GM12878 (cell line): ENCODE results near the gene MYLK4. TPM values are rescaled to one million over a fixed set of nuclear protein-coding genes. Genes with fewer than 3 reads are reported as not detected.

Source experiments
- ATAC-seq: fragments of 200-7000 bp; cut with Tn5 transposase; 3 replicates; pipeline ENCODE4 v1.9.1; 2020; ENCODE audit warnings: mild to moderate bottlenecking, moderate library complexity
- BruUV-seq: library from RNA; stranded (reverse); fragments of 400-500 nt; replicated peaks from 2 replicates; lab custom pipeline; 2021; lab: Mats Ljungman, UMichigan
- CTCF ChIA-PET: fragments of 300-600 bp; sonication (Branson Sonifier 250); formaldehyde crosslinking; extraction: SDS; loops from one replicate; lab custom pipeline; 2021; ENCODE audit warnings: inconsistent platforms; lab: Yijun Ruan, JAX
- POLR2A ChIA-PET: fragments of 350-600 bp; formaldehyde crosslinking; extraction: SDS; loops from one replicate; lab custom pipeline; 2021; ENCODE audit warnings: inconsistent platforms; lab: Charles Lee
- RAD21 ChIA-PET: fragments of 300-600 bp; sonication (Branson Sonifier 250); formaldehyde crosslinking; loops from one replicate; lab custom pipeline; 2023; ENCODE audit warnings: antibody characterized with exemption; ENCODE audit not compliant: unreplicated experiment; lab: Charles Lee
- SMC1A ChIA-PET: fragments of 300-600 bp; sonication (Branson Sonifier 250); formaldehyde crosslinking; loops from one replicate; lab custom pipeline; 2023; ENCODE audit not compliant: unreplicated experiment, uncharacterized antibody; lab: Charles Lee
- DNase-seq: peaks from one replicate; pipeline ENCODE4 v3.0.0-alpha.2; 2011; ENCODE audit warnings: low read depth, low spot score
- FAIRE-seq: peaks from 3 replicates; lab custom pipeline; 2011; peaks lifted over from hg19 to GRCh38; lab: Jason Lieb, UNC
- H2AFZ ChIP-seq: 2 replicates; pipeline ENCODE4 v1.6.0; 2011; ENCODE audit warnings: low read depth, low read length, control low read depth; ENCODE audit not compliant: control insufficient read depth
- H3K27ac ChIP-seq: 2 replicates; pipeline ENCODE4 v1.5.1; 2011; ENCODE audit warnings: control low read depth; ENCODE audit not compliant: control insufficient read depth, insufficient read depth
- H3K27me3 ChIP-seq, 2 experiments: replicated peaks in 1 of 2; 2 replicates each; pipeline versions ENCODE4 v1.6.0 to v1.6.1; 2011; ENCODE audit warnings: low read length in 1 of 2; ENCODE audit not compliant: control insufficient read depth in 2 of 2, insufficient read depth in 2 of 2
- H3K36me3 ChIP-seq, 2 experiments: 2 replicates each; pipeline ENCODE4 v1.5.1; 2011; ENCODE audit warnings: low read length in 1 of 2; ENCODE audit not compliant: control insufficient read depth in 2 of 2, insufficient read depth in 2 of 2
- H3K4me1 ChIP-seq: 2 replicates; pipeline ENCODE4 v1.6.1; 2011; ENCODE audit warnings: mild to moderate bottlenecking, low read length, moderate library complexity, mixed read lengths; ENCODE audit not compliant: control insufficient read depth, insufficient read depth
- H3K4me2 ChIP-seq: 2 replicates; pipeline ENCODE4 v1.6.0; 2011; ENCODE audit warnings: control low read depth; ENCODE audit not compliant: control insufficient read depth, insufficient read depth
- H3K4me3 ChIP-seq: fragments of 200-600 bp; sonication (generic); 2 replicates; pipeline ENCODE4 v1.5.1; 2016
- H3K79me2 ChIP-seq: 2 replicates; pipeline ENCODE4 v1.6.0; 2011; ENCODE audit warnings: low read length; ENCODE audit not compliant: control insufficient read depth, insufficient read depth
- H3K9ac ChIP-seq: 2 replicates; pipeline ENCODE4 v1.8.0; 2011; ENCODE audit warnings: low read length, control low read depth, mixed read lengths; ENCODE audit not compliant: control insufficient read depth, insufficient read depth
- H3K9me3 ChIP-seq: replicated peaks from 3 replicates; pipeline ENCODE4 v1.5.1; 2011; ENCODE audit warnings: mild to moderate bottlenecking, low read length; ENCODE audit not compliant: control insufficient read depth, insufficient read depth
- H4K20me1 ChIP-seq: 2 replicates; pipeline ENCODE4 v1.6.0; 2011; ENCODE audit not compliant: control insufficient read depth, insufficient read depth
- MXI1 ChIP-seq: fragments of 150-350 bp; IDR thresholded peaks from 2 replicates; pipeline ENCODE4 v1.6.1; 2011; ENCODE audit warnings: low read depth, mild to moderate bottlenecking, inconsistent platforms, low read length, improper control_type of control experiment
- ZBED1 ChIP-seq: IDR thresholded peaks from 2 replicates; pipeline ENCODE4 v1.6.1; 2016; ENCODE audit warnings: borderline replicate concordance
- ZBTB33 ChIP-seq: fragments of 450-650 bp; IDR thresholded peaks from 2 replicates; pipeline ENCODE4 v1.6.1; 2017; ENCODE audit warnings: mild to moderate bottlenecking
- WGBS: methylation state at CpG from one replicate; pipeline ENCODE4 v1.1.6; 2016; ENCODE audit warnings: low lambda C conversion rate; ENCODE audit not compliant: insufficient replicate concordance, insufficient coverage; ENCODE audit errors: missing lambda C conversion rate; 5-methylcytosine and 5-hydroxymethylcytosine counted together
- in situ Hi-C: fragments of 300-500 bp; cut with MboI; formaldehyde crosslinking; loops from 9 replicates; pipeline ENCODE4 v1.14.3; 2018; ENCODE audit warnings: mixed read lengths
- intact Hi-C: fragments of 100-400 bp; cut with micrococcal nuclease; formaldehyde crosslinking; loops from one replicate; pipeline ENCODE4 v1.14.2; 2022; ENCODE audit not compliant: unreplicated experiment
- polyA plus RNA-seq, 11 experiments: library from polyadenylated mRNA; depleted of rRNA in 4 of 11; unstranded in 6 of 11; stranded (reverse) in 5 of 11; fragments of >200 nt; fragmentation: Nextera tagmentation in 4 of 11; fragmentation: Illumina TruSeq in 1 of 11; extraction: Ambion mirVana in 4 of 11; extraction: Trizol in 1 of 11; gene quantifications; 1 replicate in 1 of 11; 2 replicates in 10 of 11; pipeline versions ENCODE4 v1.2.1 to v1.2.3, GENCODE V29; 2011 to 2016; ENCODE audit warnings: inconsistent platforms in 2 of 11, missing spikeins in 2 of 11, low read depth in 1 of 11
- total RNA-seq, 4 experiments: library from RNA; depleted of rRNA in 3 of 4; stranded (reverse); fragments of >200 nt in 3 of 4; fragmentation: Illumina TruSeq in 1 of 4; extraction: Trizol in 1 of 4; gene quantifications; 2 replicates each; pipeline versions ENCODE4 v1.2.1 to v1.2.3, GENCODE V29; 2013 to 2021
- TF ChIP-seq, protein P1 (sequence below): fragments of 450-650 bp; IDR thresholded peaks from 2 replicates; pipeline ENCODE4 v1.6.1; 2017; ENCODE audit warnings: antibody characterized with exemption, mild to moderate bottlenecking, moderate library complexity

MYLK4 gene
- total and polyA plus RNA-seq, 10 of the 15 experiments (the other 5 are each of a cell fraction or from before 2014, with no cell fraction given): under 0.01 to 0.09 (median 0.05) TPM; not detected in 1

DNA sequence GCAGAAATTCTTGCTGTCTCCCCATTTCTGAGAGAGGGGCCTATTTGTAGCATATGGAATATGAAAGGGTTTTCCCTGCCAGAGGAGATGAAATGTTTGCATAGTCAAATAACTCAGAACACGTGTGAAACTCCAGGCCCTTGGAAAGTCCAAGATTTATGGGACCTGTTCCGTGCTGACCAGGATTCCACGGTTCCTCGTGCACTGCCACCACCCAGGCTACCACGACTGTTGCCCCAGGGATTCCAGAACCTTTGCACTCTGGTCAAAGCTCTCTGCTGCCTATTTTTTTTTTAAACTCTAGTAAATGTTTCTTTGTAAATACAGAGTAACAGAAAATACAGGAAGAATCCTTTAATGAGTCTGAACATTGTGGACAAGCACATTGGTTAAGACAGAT lies 35.0 kb downstream of the MYLK4 start:
- TF ChIP-seq ZBED1 (no peak), MXI1 (no peak), ZBTB33 (no peak)
- TF ChIP-seq, protein P1, sequence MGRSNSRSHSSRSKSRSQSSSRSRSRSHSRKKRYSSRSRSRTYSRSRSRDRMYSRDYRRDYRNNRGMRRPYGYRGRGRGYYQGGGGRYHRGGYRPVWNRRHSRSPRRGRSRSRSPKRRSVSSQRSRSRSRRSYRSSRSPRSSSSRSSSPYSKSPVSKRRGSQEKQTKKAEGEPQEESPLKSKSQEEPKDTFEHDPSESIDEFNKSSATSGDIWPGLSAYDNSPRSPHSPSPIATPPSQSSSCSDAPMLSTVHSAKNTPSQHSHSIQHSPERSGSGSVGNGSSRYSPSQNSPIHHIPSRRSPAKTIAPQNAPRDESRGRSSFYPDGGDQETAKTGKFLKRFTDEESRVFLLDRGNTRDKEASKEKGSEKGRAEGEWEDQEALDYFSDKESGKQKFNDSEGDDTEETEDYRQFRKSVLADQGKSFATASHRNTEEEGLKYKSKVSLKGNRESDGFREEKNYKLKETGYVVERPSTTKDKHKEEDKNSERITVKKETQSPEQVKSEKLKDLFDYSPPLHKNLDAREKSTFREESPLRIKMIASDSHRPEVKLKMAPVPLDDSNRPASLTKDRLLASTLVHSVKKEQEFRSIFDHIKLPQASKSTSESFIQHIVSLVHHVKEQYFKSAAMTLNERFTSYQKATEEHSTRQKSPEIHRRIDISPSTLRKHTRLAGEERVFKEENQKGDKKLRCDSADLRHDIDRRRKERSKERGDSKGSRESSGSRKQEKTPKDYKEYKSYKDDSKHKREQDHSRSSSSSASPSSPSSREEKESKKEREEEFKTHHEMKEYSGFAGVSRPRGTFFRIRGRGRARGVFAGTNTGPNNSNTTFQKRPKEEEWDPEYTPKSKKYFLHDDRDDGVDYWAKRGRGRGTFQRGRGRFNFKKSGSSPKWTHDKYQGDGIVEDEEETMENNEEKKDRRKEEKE: no peak
- ChIA-PET RAD21 (no interaction called here), POLR2A (no interaction called here), SMC1A (no interaction called here), CTCF (interaction anchor here (1.0 kb wide), 1 partner anchor 35 kb away, joined by 3 read pairs; the partner anchor contains the start of gene MYLK4)
- no peaks in the 10 kb centered on the region for H4K20me1 ChIP-seq
- DNase-seq: no peak
- intact Hi-C loops (no loop called here), in situ Hi-C loops (no loop called here)
- H3K4me1 ChIP-seq: no peaks in the 10 kb centered on the region
- no peak for ATAC-seq
- WGBS: 25% methylated on average over 5 of the region's 5 CpGs
- H3K9ac ChIP-seq: no peak overlapping the region
- no peak overlapping the region for H2AFZ ChIP-seq
- H3K27ac ChIP-seq: no peak overlapping the region
- H3K36me3 ChIP-seq: no peaks in the 10 kb centered on the region
- FAIRE-seq: no peak
- BruUV-seq: no TSS peak
- H3K79me2 ChIP-seq: no peaks in the 10 kb centered on the region
- H3K4me2 ChIP-seq: no peak overlapping the region
- H3K4me3 ChIP-seq: no peak overlapping the region
- no peaks in the 10 kb centered on the region; the same call in 1 of the 3 replicates for H3K9me3 ChIP-seq
- no peaks in the 10 kb centered on the region for H3K27me3 ChIP-seq
